GM23338 (cell line): ENCODE measurements around the gene EXTL1. TPM values are rescaled to one million over a fixed set of nuclear protein-coding genes. Genes with fewer than 3 reads are reported as not detected.

Experiments used
- ATAC-seq: fragments of 200-7000 bp; cut with Tn5 transposase; 3 replicates; pipeline ENCODE4 v1.9.1; 2020
- DNase-seq: peaks from one replicate; pipeline ENCODE4 v3.0.0-alpha.2; 2015; ENCODE audit warnings: low spot score
- H2AFZ ChIP-seq: fragments of 200-600 bp; sonication (generic); 2 replicates; pipeline ENCODE4 v1.8.0; 2016; ENCODE audit warnings: antibody characterized with exemption, mild to moderate bottlenecking, moderate library complexity
- H3F3A ChIP-seq: fragments of 200-600 bp; sonication (generic); replicated peaks from 2 replicates; pipeline ENCODE4 v1.8.0; 2017; ENCODE audit warnings: antibody characterized with exemption, mixed run types, low read depth
- H3K27ac ChIP-seq: fragments of 200-600 bp; sonication (generic); 2 replicates; pipeline ENCODE4 v1.6.1; 2016; ENCODE audit warnings: low read depth
- H3K27me3 ChIP-seq: fragments of 200-600 bp; sonication (generic); 2 replicates; pipeline ENCODE4 v1.8.0; 2016; ENCODE audit warnings: mild to moderate bottlenecking, mixed run types, moderate library complexity; ENCODE audit not compliant: insufficient read depth
- H3K36me3 ChIP-seq: fragments of 200-600 bp; sonication (generic); 2 replicates; pipeline ENCODE4 v1.8.0; 2016; ENCODE audit warnings: mild to moderate bottlenecking; ENCODE audit not compliant: insufficient read depth
- H3K4me1 ChIP-seq: fragments of 200-600 bp; sonication (generic); 2 replicates; pipeline ENCODE4 v1.8.0; 2016; ENCODE audit warnings: mild to moderate bottlenecking, moderate library complexity; ENCODE audit not compliant: insufficient read depth
- H3K4me2 ChIP-seq: fragments of 200-600 bp; sonication (generic); 2 replicates; pipeline ENCODE4 v1.7.1; 2017; ENCODE audit warnings: mixed run types
- H3K4me3 ChIP-seq: fragments of 200-600 bp; sonication (generic); 2 replicates; pipeline ENCODE4 v1.6.1; 2016; ENCODE audit warnings: mixed run types
- H3K79me2 ChIP-seq: fragments of 200-600 bp; sonication (generic); replicated peaks from 2 replicates; pipeline ENCODE4 v1.8.0; 2017; ENCODE audit warnings: mild to moderate bottlenecking; ENCODE audit not compliant: insufficient read depth
- H3K9me2 ChIP-seq: fragments of 200-600 bp; sonication (generic); 2 replicates; pipeline ENCODE4 v1.8.0; 2017; ENCODE audit not compliant: insufficient read depth
- H4K20me1 ChIP-seq: fragments of 200-600 bp; sonication (generic); replicated peaks from 2 replicates; pipeline ENCODE4 v1.8.0; 2017; ENCODE audit warnings: mild to moderate bottlenecking; ENCODE audit not compliant: insufficient read depth
- H3K27ac Mint-ChIP-seq: 2 replicates; pipeline ENCODE4 v1.8.0; 2020; ENCODE audit warnings: inconsistent platforms, mild to moderate bottlenecking, moderate library complexity, mixed read lengths
- H3K27me3 Mint-ChIP-seq: 3 replicates; pipeline ENCODE4 v1.8.0; 2022; ENCODE audit warnings: low read depth, mild to moderate bottlenecking, moderate library complexity, mixed read lengths, inconsistent platforms; ENCODE audit not compliant: insufficient read depth, poor library complexity
- H3K36me3 Mint-ChIP-seq: 3 replicates; pipeline ENCODE4 v1.8.0; 2021; ENCODE audit warnings: low read depth, mild to moderate bottlenecking, inconsistent platforms, moderate library complexity, mixed read lengths
- H3K4me1 Mint-ChIP-seq: 3 replicates; pipeline ENCODE4 v1.8.0; 2020; ENCODE audit warnings: mild to moderate bottlenecking, inconsistent platforms, mixed read lengths
- H3K4me3 Mint-ChIP-seq: 3 replicates; pipeline ENCODE4 v1.8.0; 2021; ENCODE audit warnings: moderate library complexity, mild to moderate bottlenecking, inconsistent platforms, mixed read lengths
- H3K9me3 Mint-ChIP-seq: 3 replicates; pipeline ENCODE4 v1.8.0; 2020; ENCODE audit warnings: moderate library complexity, mild to moderate bottlenecking, inconsistent platforms, mixed read lengths
- CREB1 ChIP-seq: fragments of 250-450 bp; sonication (Bioruptor Pico); IDR thresholded peaks from 2 replicates; pipeline ENCODE4 v1.5.0; 2020; ENCODE audit warnings: low read depth, mild to moderate bottlenecking, moderate library complexity
- CTCF ChIP-seq, 2 experiments: fragments of 200-600 bp in 1 of 2; sonication (generic) in 1 of 2; conservative IDR thresholded peaks; 2 replicates each; pipeline versions ENCODE4 v1.5.1 to v1.6.1; 2016 to 2017; ENCODE audit warnings: antibody characterized with exemption in 2 of 2, low read depth in 2 of 2, mild to moderate bottlenecking in 2 of 2, moderate library complexity in 1 of 2
- ETS1 ChIP-seq: IDR thresholded peaks from 2 replicates; pipeline ENCODE4 v1.6.1; 2016; ENCODE audit warnings: antibody characterized with exemption
- EZH2 ChIP-seq: fragments of 200-600 bp; sonication (generic); IDR thresholded peaks from one replicate; pipeline ENCODE4 v1.8.0; 2017; ENCODE audit warnings: antibody characterized with exemption, mild to moderate bottlenecking, low read depth; ENCODE audit not compliant: unreplicated experiment
- EZH2phosphoT487 ChIP-seq: fragments of 200-600 bp; sonication (generic); IDR thresholded peaks from one replicate; pipeline ENCODE4 v1.8.1; 2018; ENCODE audit warnings: antibody characterized with exemption; ENCODE audit not compliant: unreplicated experiment
- JUNB ChIP-seq: IDR thresholded peaks from one replicate; pipeline ENCODE4 v1.6.1; 2016; ENCODE audit warnings: antibody characterized with exemption; ENCODE audit not compliant: unreplicated experiment
- NANOG ChIP-seq: IDR thresholded peaks from 2 replicates; pipeline ENCODE4 v1.6.1; 2016; ENCODE audit warnings: antibody characterized with exemption, borderline replicate concordance
- POLR2AphosphoS5 ChIP-seq: IDR thresholded peaks from 2 replicates; pipeline ENCODE4 v1.6.1; 2016; ENCODE audit warnings: antibody characterized with exemption, low read depth
- STAT1 ChIP-seq: IDR thresholded peaks from one replicate; pipeline ENCODE4 v1.6.1; 2016; ENCODE audit warnings: antibody characterized with exemption; ENCODE audit not compliant: unreplicated experiment
- ZNF114 ChIP-seq: fragments of 250-450 bp; sonication (Bioruptor Pico); IDR thresholded peaks from 2 replicates; pipeline ENCODE4 v1.5.0; 2020; ENCODE audit warnings: mild to moderate bottlenecking, moderate library complexity
- ZNF331 ChIP-seq: fragments of 250-450 bp; sonication (Bioruptor Pico); IDR thresholded peaks from 2 replicates; pipeline ENCODE4 v1.5.0; 2020; ENCODE audit warnings: low read depth, mild to moderate bottlenecking, moderate library complexity
- ZNF462 ChIP-seq: fragments of 250-450 bp; sonication (Bioruptor Pico); IDR thresholded peaks from 2 replicates; pipeline ENCODE4 v1.5.0; 2020; ENCODE audit warnings: mild to moderate bottlenecking, moderate library complexity
- polyA plus RNA-seq: library from polyadenylated mRNA; unstranded; fragments of >200 nt; fragmentation: Nextera tagmentation; extraction: Ambion mirVana; gene quantifications from 2 replicates; pipeline ENCODE4 v1.2.1, GENCODE V29; 2016
- total RNA-seq: library from RNA; depleted of rRNA; stranded (reverse); fragments of >200 nt; shearing (Covaris generic); gene quantifications from 2 replicates; pipeline ENCODE4 v1.2.3, GENCODE V29; 2014
- TF ChIP-seq, protein P1 (sequence below): IDR thresholded peaks from one replicate; pipeline ENCODE4 v1.6.1; 2018; ENCODE audit warnings: antibody characterized with exemption; ENCODE audit not compliant: unreplicated experiment

Gene EXTL1
- total and polyA plus RNA-seq, 2 experiments from 2014 or later: 0.37 to 1.2 TPM

DNA sequence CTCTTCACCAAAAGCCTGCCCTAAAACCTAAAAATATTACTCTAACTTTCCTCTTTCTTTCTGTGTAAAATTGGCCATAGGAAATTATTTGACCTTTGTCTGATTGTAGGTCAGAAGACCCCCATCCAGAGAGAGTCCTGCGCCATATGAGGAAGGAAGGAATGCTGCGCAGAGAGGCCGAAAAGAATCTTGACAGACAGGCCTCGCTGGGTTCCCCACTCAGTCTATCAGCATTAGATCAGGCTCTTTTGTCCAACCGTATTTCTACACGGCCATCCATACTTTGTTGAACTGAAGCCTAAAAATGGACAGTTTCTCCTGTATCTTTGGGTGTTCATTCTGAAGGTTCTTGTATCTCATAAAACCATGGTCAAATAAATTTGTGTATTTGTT, 28.7 kb downstream of the EXTL1 start:
- no peaks in the 10 kb centered on the region for H3K4me1 ChIP-seq
- no peaks in the 10 kb centered on the region for H3K36me3 ChIP-seq
- no peak for DNase-seq
- no peak for ATAC-seq
- H3K79me2 ChIP-seq: no peaks in the 10 kb centered on the region
- peaks cover 56% of the 10 kb centered on the region for H3K27me3 ChIP-seq
- no peak overlapping the region for H3K4me3 ChIP-seq
- TF ChIP-seq STAT1 (no peak), CREB1 (CRISPR knock-in tag) (no peak), CTCF (conservative IDR thresholded peaks at IDR 0.05; ENCODE audit: low read depth in 2 of 2) (no peak), POLR2AphosphoS5 (no peak), ZNF462 (CRISPR knock-in tag) (no peak), EZH2phosphoT487 (no peak), NANOG (no peak), ZNF114 (CRISPR knock-in tag) (no peak), EZH2 (no peak), JUNB (no peak), ZNF331 (no peak), ETS1 (no peak)
- TF ChIP-seq, protein P1, sequence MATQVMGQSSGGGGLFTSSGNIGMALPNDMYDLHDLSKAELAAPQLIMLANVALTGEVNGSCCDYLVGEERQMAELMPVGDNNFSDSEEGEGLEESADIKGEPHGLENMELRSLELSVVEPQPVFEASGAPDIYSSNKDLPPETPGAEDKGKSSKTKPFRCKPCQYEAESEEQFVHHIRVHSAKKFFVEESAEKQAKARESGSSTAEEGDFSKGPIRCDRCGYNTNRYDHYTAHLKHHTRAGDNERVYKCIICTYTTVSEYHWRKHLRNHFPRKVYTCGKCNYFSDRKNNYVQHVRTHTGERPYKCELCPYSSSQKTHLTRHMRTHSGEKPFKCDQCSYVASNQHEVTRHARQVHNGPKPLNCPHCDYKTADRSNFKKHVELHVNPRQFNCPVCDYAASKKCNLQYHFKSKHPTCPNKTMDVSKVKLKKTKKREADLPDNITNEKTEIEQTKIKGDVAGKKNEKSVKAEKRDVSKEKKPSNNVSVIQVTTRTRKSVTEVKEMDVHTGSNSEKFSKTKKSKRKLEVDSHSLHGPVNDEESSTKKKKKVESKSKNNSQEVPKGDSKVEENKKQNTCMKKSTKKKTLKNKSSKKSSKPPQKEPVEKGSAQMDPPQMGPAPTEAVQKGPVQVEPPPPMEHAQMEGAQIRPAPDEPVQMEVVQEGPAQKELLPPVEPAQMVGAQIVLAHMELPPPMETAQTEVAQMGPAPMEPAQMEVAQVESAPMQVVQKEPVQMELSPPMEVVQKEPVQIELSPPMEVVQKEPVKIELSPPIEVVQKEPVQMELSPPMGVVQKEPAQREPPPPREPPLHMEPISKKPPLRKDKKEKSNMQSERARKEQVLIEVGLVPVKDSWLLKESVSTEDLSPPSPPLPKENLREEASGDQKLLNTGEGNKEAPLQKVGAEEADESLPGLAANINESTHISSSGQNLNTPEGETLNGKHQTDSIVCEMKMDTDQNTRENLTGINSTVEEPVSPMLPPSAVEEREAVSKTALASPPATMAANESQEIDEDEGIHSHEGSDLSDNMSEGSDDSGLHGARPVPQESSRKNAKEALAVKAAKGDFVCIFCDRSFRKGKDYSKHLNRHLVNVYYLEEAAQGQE: no peak
- H3K27ac Mint-ChIP-seq: no peak overlapping the region
- peaks cover 24% of the 10 kb centered on the region for H3K27me3 Mint-ChIP-seq
- H4K20me1 ChIP-seq: 0 out of 2 replicates have a peak, but pooled peaks cover 4% of the 10 kb centered on the region
- no peaks in the 10 kb centered on the region for H3K9me2 ChIP-seq
- H3K4me3 Mint-ChIP-seq: no peak overlapping the region
- H3K4me1 Mint-ChIP-seq: peaks cover 2% of the 10 kb centered on the region; the same call in 2 of the 3 replicates
- no peak overlapping the region for H3K27ac ChIP-seq
- no peaks in the 10 kb centered on the region for H3K36me3 Mint-ChIP-seq
- no peak overlapping the region for H3K4me2 ChIP-seq
- no peak overlapping the region for H2AFZ ChIP-seq
- no peaks in the 10 kb centered on the region for H3F3A ChIP-seq
- no peaks in the 10 kb centered on the region for H3K9me3 Mint-ChIP-seq
